Measurements from ENCODE around the gene BAG5.
"Not testable (repeated sequence)": the region's sequence is repeated elsewhere in the genome, so short reads cannot be mapped to it uniquely, and the experiment has no call there.

BAG5 gene

DNA sequence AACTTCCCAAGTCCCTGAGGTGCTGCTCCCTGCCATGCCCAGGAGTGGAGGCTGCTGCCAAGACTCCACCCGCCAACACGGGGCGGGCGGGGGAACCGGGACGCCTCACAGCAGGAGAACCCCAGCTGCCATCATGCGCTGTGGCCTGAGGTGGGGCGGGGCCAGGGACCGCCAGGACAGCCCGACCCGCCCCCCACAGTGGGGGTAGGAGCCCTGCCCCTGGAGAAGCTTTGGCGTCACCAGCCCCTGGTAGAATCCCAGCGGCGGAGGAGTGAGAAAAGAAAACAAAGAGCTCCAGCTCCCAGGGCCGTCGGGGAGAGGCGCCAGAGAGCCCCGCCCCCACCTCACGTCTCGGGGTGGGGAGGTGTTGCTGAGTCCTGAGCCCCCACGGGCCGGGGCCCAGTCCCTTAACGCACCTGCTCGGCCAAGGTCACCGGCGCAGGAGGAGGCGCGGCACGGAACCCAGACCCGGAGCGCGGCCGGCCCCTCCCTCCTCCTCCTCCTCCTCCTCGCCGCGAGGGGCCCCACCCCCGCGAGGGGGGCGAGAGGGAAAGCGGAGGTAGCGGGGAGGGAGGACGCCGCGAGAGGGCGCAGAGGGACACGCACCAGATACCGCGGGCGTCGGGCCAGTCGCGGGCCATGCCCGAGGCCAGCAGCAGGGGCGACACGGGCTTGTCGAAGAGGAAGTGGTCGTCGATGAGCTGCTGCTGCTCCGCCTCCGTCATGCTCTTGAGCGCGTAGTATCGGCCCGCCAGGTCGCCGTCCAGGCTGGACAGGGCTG lies 41.6 kb downstream of the BAG5 start:
- Mint-ChIP-seq H3K9me3 (no peaks in the 10 kb centered on the region), H3K27ac (no peak overlapping the region), H3K27me3 (peaks cover 6% of the 10 kb centered on the region), H3K4me1 (peaks cover 2% of the 10 kb centered on the region), H3K4me3 (peak overlapping the region; percentile 70), H3K36me3 (no peaks in the 10 kb centered on the region)
- peak; percentile 43 to 73 for DNase-seq (ENCODE audit: low spot score in 2 of 2)
- ATAC-seq (ENCODE audit: low read depth), result peak; percentile 59

DNA sequence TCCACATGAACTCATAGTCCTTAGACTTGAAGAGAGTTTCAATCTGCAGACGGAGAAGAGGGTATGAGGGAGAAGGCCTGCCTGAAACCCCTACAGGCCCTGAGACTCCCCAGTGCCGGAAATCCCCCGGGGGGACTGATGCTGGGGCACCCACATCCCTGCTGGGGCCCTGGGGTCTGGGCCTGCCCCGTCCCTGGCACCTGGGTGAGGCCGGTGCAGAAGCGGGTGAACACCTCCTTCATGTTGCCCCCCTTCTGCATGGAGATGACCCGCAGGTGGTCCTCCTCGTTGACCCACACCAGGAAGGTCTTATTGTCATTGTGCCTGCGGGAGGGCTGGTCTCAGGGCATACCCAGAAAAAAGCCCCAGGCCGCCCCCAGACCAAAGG lies 42.2 kb downstream of the BAG5 start:
- Mint-ChIP-seq H3K36me3 (no peaks in the 10 kb centered on the region), H3K9me3 (no peaks in the 10 kb centered on the region), H3K4me1 (peaks cover 2% of the 10 kb centered on the region), H3K27me3 (peaks cover 6% of the 10 kb centered on the region), H3K27ac (no peak overlapping the region), H3K4me3 (peak overlapping the region; percentile 27)
- peak; percentile 17 for ATAC-seq (ENCODE audit: low read depth)
- no peak for DNase-seq (ENCODE audit: low spot score in 2 of 2)

DNA sequence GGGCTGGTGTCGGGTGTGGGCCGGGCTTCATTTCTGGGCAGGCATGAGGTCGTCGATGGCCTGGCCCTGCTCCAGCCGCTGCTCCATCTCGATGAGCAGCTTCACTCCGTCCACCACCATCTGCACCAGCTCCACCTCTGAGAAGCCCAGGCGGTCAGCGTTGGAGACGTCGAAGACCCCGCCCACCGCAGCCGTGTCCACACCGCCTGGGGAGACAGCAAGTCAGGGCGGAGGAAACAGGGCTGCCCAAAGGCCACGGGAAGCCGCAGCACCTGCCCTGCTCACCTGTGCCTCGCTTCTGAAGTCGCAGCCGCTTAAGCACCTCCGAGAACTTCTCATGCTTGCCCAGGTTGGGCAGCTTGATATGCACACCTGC lies 42.6 kb downstream of the BAG5 start:
- DNase-seq (ENCODE audit: low spot score in 2 of 2) (no peak), ATAC-seq (ENCODE audit: low read depth) (no peak)
- Mint-ChIP-seq H3K9me3 (no peaks in the 10 kb centered on the region), H3K27me3 (peaks cover 6% of the 10 kb centered on the region), H3K27ac (no peak overlapping the region), H3K4me1 (peaks cover 2% of the 10 kb centered on the region), H3K4me3 (peak overlapping the region; percentile 50), H3K36me3 (no peaks in the 10 kb centered on the region)

DNA sequence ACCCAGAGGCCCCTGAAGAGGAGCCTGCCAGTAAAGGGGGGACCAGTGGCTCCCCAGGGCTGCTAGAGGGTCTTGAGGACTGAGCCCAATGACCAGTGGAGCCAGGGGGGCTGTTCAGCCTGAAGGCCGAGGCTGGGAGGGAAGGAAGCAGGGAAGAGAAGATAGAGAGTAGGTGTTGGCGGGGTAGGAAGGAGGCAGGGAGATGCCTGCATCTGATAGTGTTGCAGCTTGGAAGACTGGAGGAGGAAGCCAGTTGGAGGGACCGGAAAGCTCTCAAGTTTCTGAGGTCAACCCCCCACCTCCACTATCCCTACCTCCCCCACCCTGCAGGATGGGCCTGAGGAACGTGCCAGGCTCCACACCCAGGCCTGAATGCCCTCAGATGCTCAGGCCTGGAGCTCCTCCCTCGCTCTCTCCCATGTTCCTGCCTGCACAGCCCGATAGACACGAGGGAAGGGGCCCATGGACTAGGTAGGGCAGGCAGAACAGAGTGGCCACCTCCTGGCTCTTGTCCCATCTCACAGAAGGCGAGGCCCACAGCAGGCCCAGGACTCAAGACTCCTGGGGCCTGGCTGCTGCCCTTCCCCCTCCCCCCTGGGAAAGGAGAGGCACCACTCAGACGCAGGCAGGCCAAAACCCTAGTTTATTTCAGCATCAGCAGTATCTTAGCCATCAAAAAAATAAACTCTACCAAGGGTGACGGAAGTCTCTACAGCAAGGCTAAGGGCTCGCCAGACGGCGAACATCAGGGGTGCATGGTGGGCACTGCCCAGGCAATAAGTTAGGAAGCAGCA lies 43.2 kb downstream of the BAG5 start:
- no peak for DNase-seq (ENCODE audit: low spot score in 2 of 2)
- no peak for ATAC-seq (ENCODE audit: low read depth)
- H3K27ac Mint-ChIP-seq, result no peak overlapping the region
- peaks cover 6% of the 10 kb centered on the region for H3K27me3 Mint-ChIP-seq
- H3K9me3 Mint-ChIP-seq, result no peaks in the 10 kb centered on the region
- H3K4me3 Mint-ChIP-seq, result peak overlapping the region; percentile 66
- no peaks in the 10 kb centered on the region for H3K36me3 Mint-ChIP-seq
- H3K4me1 Mint-ChIP-seq, result peaks cover 2% of the 10 kb centered on the region

DNA sequence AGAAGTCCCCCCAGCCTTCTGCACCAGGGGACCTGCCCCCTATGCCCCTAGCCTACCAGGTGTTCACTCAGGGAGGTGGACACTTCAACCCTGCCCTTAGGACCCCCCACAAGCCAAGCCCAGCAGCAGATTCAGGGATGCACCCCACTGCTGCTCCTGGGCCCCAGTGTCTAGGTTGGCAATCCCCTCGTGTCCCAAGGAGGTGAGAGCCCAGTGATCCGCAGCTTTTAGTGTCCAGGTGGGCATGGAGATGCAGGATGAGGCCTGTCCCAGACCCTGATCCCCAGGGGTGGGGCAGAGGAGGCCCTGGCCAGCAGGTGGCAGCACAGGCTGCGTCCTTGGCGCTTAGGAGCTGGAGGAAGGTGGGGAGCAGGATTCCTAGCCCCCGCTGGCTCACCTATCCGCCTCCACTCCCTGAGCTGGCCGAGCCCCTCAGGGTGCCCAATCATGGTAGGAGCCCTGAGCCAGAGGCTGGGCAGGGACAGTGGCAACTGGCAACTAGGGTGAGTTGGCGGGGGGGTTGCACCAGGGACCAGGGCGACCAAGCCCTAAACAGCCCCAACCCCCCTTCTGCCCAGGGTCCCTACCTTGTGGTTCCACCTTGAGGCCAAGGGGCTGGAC lies 43.9 kb downstream of the BAG5 start:
- DNase-seq (ENCODE audit: low spot score in 2 of 2), result peak; percentile 63 to 68
- H3K27me3 Mint-ChIP-seq, result peaks cover 6% of the 10 kb centered on the region
- ATAC-seq (ENCODE audit: low read depth), result peak; percentile 44
- H3K4me3 Mint-ChIP-seq, result no peak overlapping the region
- no peak overlapping the region for H3K27ac Mint-ChIP-seq
- H3K36me3 Mint-ChIP-seq, result no peaks in the 10 kb centered on the region
- peaks cover 2% of the 10 kb centered on the region for H3K4me1 Mint-ChIP-seq
- H3K9me3 Mint-ChIP-seq, result no peaks in the 10 kb centered on the region

DNA sequence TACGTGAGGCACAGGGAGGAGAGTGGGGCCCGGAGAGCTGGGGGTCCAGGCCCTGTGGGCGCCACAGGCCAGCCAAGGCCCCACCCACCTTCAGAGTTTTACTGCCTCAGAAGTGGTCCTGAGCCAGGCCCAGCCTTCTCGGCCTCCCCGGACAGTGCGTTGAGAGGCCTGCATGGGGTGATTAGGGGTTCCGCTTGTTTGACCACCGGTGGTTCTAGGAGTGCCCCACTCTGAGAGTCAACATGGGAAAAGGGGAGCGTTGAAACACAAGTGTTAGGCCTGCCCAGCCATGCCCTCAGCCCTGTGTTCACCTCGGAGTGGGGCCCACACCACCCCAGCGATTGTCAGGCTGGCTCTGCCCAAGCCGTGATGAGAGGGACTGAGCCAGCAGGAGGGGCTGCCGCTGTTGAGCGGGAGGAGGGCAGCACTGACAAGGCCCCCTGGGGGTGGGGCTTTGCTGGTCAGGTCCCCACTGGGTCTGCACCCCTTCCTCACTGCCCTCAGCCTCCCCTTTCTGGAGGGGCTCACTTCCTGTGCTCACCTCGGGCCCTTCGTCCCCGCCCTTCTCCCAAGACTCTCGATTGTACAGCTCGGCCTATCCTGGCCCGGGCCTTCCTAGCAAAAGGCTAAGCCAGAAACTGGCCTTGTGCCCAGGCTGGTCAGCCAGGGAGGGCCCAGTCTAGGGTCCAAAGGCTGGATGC lies 44.6 kb downstream of the BAG5 start:
- H3K27me3 Mint-ChIP-seq, result peaks cover 6% of the 10 kb centered on the region
- H3K4me3 Mint-ChIP-seq, result no peak overlapping the region
- ATAC-seq (ENCODE audit: low read depth), result no peak
- H3K27ac Mint-ChIP-seq, result no peak overlapping the region
- H3K4me1 Mint-ChIP-seq, result peaks cover 2% of the 10 kb centered on the region
- H3K36me3 Mint-ChIP-seq, result no peaks in the 10 kb centered on the region
- DNase-seq (ENCODE audit: low spot score in 2 of 2), result no peak
- H3K9me3 Mint-ChIP-seq, result no peaks in the 10 kb centered on the region

DNA sequence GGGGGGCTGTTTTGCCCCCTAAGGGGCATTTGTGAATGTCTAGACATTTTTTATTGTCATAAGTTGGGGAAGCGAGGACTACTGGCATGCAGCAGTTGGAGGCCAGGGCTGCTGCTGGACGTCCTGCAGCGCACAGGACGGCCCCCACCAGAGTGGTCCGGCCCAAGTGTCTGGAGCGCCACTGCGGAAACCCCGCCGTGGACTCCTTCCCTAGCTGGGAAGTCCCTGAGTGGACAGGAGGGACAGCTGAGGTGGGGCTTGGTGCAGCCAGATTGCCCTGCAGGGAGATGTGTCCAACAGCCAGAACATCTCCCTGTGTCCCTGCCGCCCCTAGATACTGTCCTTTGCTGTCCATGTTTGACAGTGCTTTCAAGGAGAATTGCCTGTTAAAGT lies 45.3 kb downstream of the BAG5 start:
- Mint-ChIP-seq H3K9me3 (no peaks in the 10 kb centered on the region), H3K36me3 (no peaks in the 10 kb centered on the region), H3K4me1 (peaks cover 2% of the 10 kb centered on the region), H3K27me3 (peaks cover 6% of the 10 kb centered on the region), H3K27ac (no peak overlapping the region), H3K4me3 (no peak overlapping the region)
- ATAC-seq (ENCODE audit: low read depth), result no peak
- DNase-seq (ENCODE audit: low spot score in 2 of 2), result no peak

DNA sequence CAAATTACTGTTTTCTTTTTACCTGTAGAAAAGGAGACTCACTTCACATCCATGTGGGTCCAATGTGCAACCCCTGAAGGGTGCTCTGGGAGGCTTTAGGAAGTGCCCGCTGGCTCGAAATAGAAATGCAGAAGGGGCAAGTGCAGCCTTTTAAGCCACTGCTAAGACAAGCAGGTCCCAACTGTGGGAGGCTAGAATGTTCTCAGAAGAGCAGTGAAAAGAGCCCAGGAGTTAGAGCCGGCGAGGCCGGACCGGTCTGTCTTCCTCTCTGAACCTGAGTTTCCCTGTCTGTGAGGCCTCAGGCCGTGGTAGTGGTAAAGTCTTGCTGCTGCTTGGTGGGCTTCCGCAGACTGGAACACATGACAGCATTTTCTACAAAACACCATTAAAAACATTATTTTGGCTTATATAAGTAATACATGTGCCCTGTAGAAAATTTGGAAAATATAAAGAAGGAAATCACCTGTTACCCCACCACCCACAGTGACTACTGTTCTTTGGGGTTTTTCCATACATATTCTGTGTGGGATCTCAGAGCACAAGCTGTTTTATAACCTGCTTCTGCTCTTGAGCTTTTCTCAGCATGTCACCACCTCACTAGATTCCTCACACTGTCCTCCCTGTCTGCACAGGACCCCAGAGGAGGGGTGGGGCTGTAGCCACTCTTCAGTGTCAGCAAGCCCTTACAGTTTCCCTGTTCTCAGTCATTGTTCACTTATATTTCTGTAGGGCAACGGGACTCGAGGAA lies 45.9 kb downstream of the BAG5 start:
- H3K9me3 Mint-ChIP-seq, result no peaks in the 10 kb centered on the region
- no peak overlapping the region for H3K4me3 Mint-ChIP-seq
- peaks cover 2% of the 10 kb centered on the region for H3K4me1 Mint-ChIP-seq
- H3K36me3 Mint-ChIP-seq, result no peaks in the 10 kb centered on the region
- peaks cover 6% of the 10 kb centered on the region for H3K27me3 Mint-ChIP-seq
- DNase-seq (ENCODE audit: low spot score in 2 of 2) (no peak), ATAC-seq (ENCODE audit: low read depth) (no peak)
- H3K27ac Mint-ChIP-seq, result no peak overlapping the region

DNA sequence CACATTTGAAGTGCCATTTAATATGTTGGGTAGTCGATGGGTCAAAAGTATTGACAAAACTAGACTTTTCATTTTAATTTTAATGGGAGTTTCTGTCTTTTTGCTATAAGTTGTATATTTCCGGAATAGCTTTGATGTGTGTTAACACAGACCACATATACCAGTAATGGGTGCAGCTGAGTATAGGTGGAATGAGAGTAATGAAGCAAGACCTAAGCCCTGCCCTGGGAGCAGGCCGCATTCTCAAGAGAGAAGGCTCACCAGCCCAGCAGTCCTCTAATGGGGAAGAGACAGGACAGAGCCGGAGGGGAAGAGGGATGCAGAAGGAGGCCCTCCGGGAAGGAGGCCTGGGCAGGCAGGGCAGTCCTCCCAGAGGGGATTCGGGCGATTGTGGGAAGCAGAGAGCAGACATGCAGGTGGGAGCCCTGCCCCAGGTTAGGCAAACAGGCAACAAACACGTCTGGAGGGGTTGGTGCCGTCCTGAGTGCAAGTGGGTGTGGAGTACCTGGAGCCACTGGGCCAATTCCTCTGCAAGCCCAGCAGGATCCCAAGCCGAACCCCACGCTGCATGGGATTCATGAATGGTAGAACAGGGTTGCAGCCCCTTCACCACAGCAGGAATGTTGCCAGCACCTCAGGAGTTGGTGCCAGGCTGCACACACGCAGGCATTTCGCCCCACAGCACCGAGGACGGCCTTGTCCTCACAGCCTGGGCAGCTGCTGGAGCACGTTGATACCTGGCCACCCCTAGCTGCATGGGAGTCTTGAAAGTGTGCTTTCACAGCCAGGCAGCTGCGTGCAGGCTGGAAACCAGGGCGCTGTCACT lies 47.6 kb downstream of the BAG5 start:
- Mint-ChIP-seq H3K36me3 (no peaks in the 10 kb centered on the region), H3K9me3 (no peaks in the 10 kb centered on the region), H3K4me1 (peaks cover 2% of the 10 kb centered on the region), H3K27me3 (peaks cover 6% of the 10 kb centered on the region), H3K27ac (no peak overlapping the region), H3K4me3 (no peak overlapping the region)
- DNase-seq (ENCODE audit: low spot score in 2 of 2) (no peak), ATAC-seq (ENCODE audit: low read depth) (no peak)

DNA sequence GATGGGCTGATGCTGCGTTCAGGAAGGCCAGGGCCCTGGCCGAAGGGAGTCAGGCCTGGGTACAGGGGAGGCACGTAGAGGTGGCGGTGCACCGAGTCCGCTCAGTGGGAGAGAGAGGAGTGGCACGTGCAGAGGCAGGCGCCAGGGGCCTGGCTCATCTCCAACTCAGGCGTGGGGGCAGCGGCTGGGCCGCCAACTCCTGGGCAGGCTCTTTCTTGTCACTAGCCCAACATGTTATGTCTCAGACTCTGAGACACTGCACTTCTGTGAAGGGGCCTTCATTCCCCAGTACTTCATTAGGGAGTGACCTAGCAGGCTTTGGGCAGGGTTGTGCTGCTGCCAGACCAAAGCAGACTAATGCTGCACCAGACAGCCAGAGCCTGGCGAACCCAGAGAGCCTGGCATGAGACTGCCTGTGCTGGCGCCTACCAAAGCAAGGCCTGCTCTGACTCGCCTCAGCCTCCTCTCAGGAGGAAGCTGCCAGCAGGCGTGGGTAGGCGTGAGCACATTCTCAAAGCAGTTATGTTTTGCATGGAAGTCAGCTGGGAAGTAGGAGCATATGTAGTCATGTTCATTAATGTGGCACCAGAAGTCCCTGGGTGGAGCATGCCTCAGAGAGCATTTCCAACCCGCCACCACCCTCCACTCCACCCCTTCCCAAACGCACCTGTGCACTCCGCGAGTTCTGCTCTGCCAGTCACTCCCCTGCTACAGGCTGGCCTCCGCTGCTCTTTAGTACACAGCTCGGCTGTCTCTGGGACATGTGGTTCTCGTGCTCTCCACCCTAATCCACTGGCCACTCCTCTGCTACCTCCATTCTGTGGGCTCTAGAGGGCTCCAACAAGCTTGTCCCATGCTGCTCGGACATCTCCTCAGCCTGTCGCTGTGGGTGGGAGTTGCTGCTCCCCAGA lies 49.5 kb downstream of the BAG5 start:
- Mint-ChIP-seq H3K27me3 (peaks cover 2% of the 10 kb centered on the region), H3K4me1 (no peaks in the 10 kb centered on the region), H3K27ac (no peak overlapping the region), H3K36me3 (no peaks in the 10 kb centered on the region), H3K9me3 (no peaks in the 10 kb centered on the region), H3K4me3 (no peak overlapping the region)
- DNase-seq (ENCODE audit: low spot score in 2 of 2), result no peak
- no peak for ATAC-seq (ENCODE audit: low read depth)

DNA sequence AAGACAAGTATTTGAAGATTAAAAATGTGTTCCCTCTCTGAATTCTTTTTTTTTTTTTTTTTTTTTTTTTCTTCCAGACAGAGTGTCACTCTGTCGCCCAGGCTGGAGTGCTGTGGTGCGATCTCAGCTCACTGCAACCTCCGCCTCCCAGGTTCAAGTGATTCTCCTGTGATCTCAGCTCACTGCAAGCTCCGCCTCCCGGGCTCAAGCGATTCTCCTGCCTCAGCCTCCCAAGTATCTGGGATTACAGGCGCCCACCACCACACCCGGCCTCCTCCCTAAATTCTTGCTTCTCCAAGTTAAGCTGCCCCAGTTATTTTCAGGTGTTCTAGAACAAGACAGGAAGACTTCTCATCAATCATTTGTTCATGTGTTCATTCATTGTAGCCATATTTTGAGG lies 50.3 kb downstream of the BAG5 start:
- H3K4me1 Mint-ChIP-seq; ATAC-seq (ENCODE audit: low read depth); H3K27me3 Mint-ChIP-seq; DNase-seq (ENCODE audit: low spot score in 2 of 2); H3K9me3 Mint-ChIP-seq; H3K4me3 Mint-ChIP-seq; H3K27ac Mint-ChIP-seq; H3K36me3 Mint-ChIP-seq: not testable (repeated sequence)
